Measurements from ENCODE around the gene SPAST. TPM values are rescaled to one million over a fixed set of nuclear protein-coding genes. Genes with fewer than 3 reads are reported as not detected.

Gene SPAST
- total and polyA plus RNA-seq, 2 experiments from 2014 or later = 15.5 to 33.9 TPM

DNA sequence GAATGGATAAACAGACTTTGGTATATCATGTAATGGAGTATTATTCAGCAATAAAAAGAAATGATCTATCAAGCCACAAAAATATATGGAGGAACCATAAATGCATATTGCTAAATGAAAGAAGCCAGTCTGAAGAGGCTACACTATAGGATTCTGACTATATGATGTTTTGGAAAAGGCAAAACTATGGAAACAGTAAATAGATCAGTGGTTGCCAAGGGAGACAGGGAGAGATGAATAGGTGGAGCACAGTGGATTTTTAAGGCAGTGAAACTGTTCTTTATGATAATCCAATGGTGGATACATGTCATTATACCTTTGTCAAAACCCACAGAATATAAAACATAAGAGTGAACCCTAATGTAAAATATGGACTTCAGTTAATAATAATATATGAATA lies 61.3 kb downstream of the SPAST start:
- Mint-ChIP-seq H3K9me3 (no peaks in the 10 kb centered on the region), H3K4me3 (no peak overlapping the region), H3K27me3 (ENCODE audit: insufficient read depth, low read depth, poor library complexity) (no peaks in the 10 kb centered on the region), H3K4me1 (no peaks in the 10 kb centered on the region), H3K36me3 (ENCODE audit: low read depth) (peaks cover 8% of the 10 kb centered on the region; the same call in 1 of the 3 replicates), H3K27ac (no peak overlapping the region)
- ATAC-seq = no peak
- H3K27me3 ChIP-seq (ENCODE audit: insufficient read depth) = no peaks in the 10 kb centered on the region
- no peaks in the 10 kb centered on the region for H3K79me2 ChIP-seq (replicated peaks; ENCODE audit: insufficient read depth)
- H2AFZ ChIP-seq = no peak overlapping the region
- H3K4me1 ChIP-seq (ENCODE audit: insufficient read depth) = no peaks in the 10 kb centered on the region
- no peak overlapping the region for H3K4me3 ChIP-seq
- DNase-seq (ENCODE audit: low spot score) = no peak
- no peak overlapping the region for H3K27ac ChIP-seq (ENCODE audit: low read depth)
- no peaks in the 10 kb centered on the region for H3K9me2 ChIP-seq (ENCODE audit: insufficient read depth)
- no peaks in the 10 kb centered on the region for H3K36me3 ChIP-seq (ENCODE audit: insufficient read depth)
- H4K20me1 ChIP-seq (replicated peaks; ENCODE audit: insufficient read depth) = no peaks in the 10 kb centered on the region
- no peak overlapping the region for H3K4me2 ChIP-seq
- TF ChIP-seq STAT1 (IDR thresholded peaks at IDR 0.05; ENCODE audit: unreplicated experiment) = no peak
- TF ChIP-seq EZH2phosphoT487 (IDR thresholded peaks at IDR 0.05; ENCODE audit: unreplicated experiment) = no peak
- no peaks in the 10 kb centered on the region for H3F3A ChIP-seq (replicated peaks; ENCODE audit: low read depth)

DNA sequence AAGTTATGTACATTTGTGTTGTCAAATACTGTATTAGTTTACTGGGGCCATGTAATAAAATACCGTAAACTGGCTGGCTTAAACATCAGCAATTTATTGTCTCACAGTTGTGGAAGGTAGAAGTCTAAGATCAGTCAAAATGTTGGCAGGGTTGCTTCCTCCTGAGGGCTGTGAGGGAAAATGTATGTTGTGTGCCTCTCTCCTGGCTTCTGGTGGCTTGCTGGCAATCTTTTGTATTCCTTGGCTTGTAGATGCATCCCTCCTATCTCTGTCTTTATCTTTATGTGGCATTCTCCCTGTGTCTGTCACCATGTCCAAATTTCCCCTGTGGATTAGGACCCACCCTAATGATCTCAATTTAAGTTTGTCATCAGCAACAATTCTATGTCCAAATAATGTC lies 65.3 kb downstream of the SPAST start:
- H3F3A ChIP-seq (replicated peaks; ENCODE audit: low read depth) = no peaks in the 10 kb centered on the region
- H3K27me3 ChIP-seq (ENCODE audit: insufficient read depth) = no peaks in the 10 kb centered on the region
- H3K9me2 ChIP-seq (ENCODE audit: insufficient read depth) = no peaks in the 10 kb centered on the region
- Mint-ChIP-seq H3K36me3 (ENCODE audit: low read depth) (peaks cover 13% of the 10 kb centered on the region; the same call in 1 of the 3 replicates), H3K27me3 (ENCODE audit: insufficient read depth, low read depth, poor library complexity) (no peaks in the 10 kb centered on the region), H3K4me1 (no peaks in the 10 kb centered on the region), H3K4me3 (no peak overlapping the region), H3K9me3 (no peaks in the 10 kb centered on the region), H3K27ac (no peak overlapping the region)
- DNase-seq (ENCODE audit: low spot score) (no peak), ATAC-seq (no peak)
- no peaks in the 10 kb centered on the region for H4K20me1 ChIP-seq (replicated peaks; ENCODE audit: insufficient read depth)
- no peak overlapping the region for H3K27ac ChIP-seq (ENCODE audit: low read depth)
- H2AFZ ChIP-seq = no peak overlapping the region
- H3K36me3 ChIP-seq (ENCODE audit: insufficient read depth) = no peaks in the 10 kb centered on the region
- no peaks in the 10 kb centered on the region for H3K4me1 ChIP-seq (ENCODE audit: insufficient read depth)
- H3K79me2 ChIP-seq (replicated peaks; ENCODE audit: insufficient read depth) = no peaks in the 10 kb centered on the region
- no peak overlapping the region for H3K4me2 ChIP-seq
- no peak for TF ChIP-seq POLR2AphosphoS5 (IDR thresholded peaks at IDR 0.05; ENCODE audit: low read depth)
- TF ChIP-seq ZNF331 (CRISPR knock-in tag; IDR thresholded peaks at IDR 0.05; ENCODE audit: low read depth) = no peak
- no peak for TF ChIP-seq STAT1 (IDR thresholded peaks at IDR 0.05; ENCODE audit: unreplicated experiment)
- no peak for TF ChIP-seq EZH2 (IDR thresholded peaks at IDR 0.05; ENCODE audit: low read depth, unreplicated experiment)
- TF ChIP-seq, protein P1, sequence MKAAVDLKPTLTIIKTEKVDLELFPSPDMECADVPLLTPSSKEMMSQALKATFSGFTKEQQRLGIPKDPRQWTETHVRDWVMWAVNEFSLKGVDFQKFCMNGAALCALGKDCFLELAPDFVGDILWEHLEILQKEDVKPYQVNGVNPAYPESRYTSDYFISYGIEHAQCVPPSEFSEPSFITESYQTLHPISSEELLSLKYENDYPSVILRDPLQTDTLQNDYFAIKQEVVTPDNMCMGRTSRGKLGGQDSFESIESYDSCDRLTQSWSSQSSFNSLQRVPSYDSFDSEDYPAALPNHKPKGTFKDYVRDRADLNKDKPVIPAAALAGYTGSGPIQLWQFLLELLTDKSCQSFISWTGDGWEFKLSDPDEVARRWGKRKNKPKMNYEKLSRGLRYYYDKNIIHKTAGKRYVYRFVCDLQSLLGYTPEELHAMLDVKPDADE (IDR thresholded peaks at IDR 0.05) = no peak
- TF ChIP-seq ZNF114 (CRISPR knock-in tag; IDR thresholded peaks at IDR 0.05) = no peak
- no peak overlapping the region for H3K4me3 ChIP-seq

DNA sequence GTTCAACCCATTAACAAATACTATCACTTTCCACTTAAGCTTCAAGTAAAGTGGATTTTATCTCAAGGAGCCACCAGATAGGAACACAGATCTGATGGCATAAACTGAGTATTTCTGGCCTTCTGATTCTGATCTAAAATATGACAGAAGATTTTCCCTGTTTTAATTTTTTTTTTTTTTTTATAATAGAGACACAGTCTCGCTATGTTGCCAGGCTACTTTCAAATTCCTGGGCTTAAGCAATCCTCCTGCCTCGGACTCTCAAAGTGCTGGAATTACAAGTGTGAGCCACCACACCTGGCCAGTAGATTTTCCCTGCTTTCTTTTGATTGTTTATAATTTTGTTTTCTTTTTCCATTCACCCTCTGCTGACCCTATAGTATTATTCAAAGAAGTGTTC lies 65.7 kb downstream of the SPAST start:
- Histone ChIP-seq H3K4me2 (no peak overlapping the region), H3K4me1 (ENCODE audit: insufficient read depth) (no peaks in the 10 kb centered on the region), H3K27me3 (ENCODE audit: insufficient read depth) (no peaks in the 10 kb centered on the region), H3K79me2 (replicated peaks; ENCODE audit: insufficient read depth) (no peaks in the 10 kb centered on the region), H3F3A (replicated peaks; ENCODE audit: low read depth) (no peaks in the 10 kb centered on the region), H2AFZ (no peak overlapping the region), H3K9me2 (ENCODE audit: insufficient read depth) (no peaks in the 10 kb centered on the region), H3K36me3 (ENCODE audit: insufficient read depth) (no peaks in the 10 kb centered on the region), H3K27ac (ENCODE audit: low read depth) (no peak overlapping the region), H3K4me3 (no peak overlapping the region), H4K20me1 (replicated peaks; ENCODE audit: insufficient read depth) (no peaks in the 10 kb centered on the region)
- H3K4me1 Mint-ChIP-seq = no peaks in the 10 kb centered on the region
- peaks cover 13% of the 10 kb centered on the region; the same call in 1 of the 3 replicates for H3K36me3 Mint-ChIP-seq (ENCODE audit: low read depth)
- no peak overlapping the region for H3K4me3 Mint-ChIP-seq
- ATAC-seq (no peak), DNase-seq (ENCODE audit: low spot score) (no peak)
- no peaks in the 10 kb centered on the region for H3K27me3 Mint-ChIP-seq (ENCODE audit: insufficient read depth, low read depth, poor library complexity)
- no peak overlapping the region for H3K27ac Mint-ChIP-seq
- no peaks in the 10 kb centered on the region for H3K9me3 Mint-ChIP-seq
- TF ChIP-seq, protein P2, sequence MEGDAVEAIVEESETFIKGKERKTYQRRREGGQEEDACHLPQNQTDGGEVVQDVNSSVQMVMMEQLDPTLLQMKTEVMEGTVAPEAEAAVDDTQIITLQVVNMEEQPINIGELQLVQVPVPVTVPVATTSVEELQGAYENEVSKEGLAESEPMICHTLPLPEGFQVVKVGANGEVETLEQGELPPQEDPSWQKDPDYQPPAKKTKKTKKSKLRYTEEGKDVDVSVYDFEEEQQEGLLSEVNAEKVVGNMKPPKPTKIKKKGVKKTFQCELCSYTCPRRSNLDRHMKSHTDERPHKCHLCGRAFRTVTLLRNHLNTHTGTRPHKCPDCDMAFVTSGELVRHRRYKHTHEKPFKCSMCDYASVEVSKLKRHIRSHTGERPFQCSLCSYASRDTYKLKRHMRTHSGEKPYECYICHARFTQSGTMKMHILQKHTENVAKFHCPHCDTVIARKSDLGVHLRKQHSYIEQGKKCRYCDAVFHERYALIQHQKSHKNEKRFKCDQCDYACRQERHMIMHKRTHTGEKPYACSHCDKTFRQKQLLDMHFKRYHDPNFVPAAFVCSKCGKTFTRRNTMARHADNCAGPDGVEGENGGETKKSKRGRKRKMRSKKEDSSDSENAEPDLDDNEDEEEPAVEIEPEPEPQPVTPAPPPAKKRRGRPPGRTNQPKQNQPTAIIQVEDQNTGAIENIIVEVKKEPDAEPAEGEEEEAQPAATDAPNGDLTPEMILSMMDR (conservative IDR thresholded peaks at IDR 0.05; ENCODE audit: low read depth in 2 of 2) = no peak
- TF ChIP-seq EZH2phosphoT487 (IDR thresholded peaks at IDR 0.05; ENCODE audit: unreplicated experiment) = no peak
- no peak for TF ChIP-seq ZNF331 (CRISPR knock-in tag; IDR thresholded peaks at IDR 0.05; ENCODE audit: low read depth)
- TF ChIP-seq, protein P3, sequence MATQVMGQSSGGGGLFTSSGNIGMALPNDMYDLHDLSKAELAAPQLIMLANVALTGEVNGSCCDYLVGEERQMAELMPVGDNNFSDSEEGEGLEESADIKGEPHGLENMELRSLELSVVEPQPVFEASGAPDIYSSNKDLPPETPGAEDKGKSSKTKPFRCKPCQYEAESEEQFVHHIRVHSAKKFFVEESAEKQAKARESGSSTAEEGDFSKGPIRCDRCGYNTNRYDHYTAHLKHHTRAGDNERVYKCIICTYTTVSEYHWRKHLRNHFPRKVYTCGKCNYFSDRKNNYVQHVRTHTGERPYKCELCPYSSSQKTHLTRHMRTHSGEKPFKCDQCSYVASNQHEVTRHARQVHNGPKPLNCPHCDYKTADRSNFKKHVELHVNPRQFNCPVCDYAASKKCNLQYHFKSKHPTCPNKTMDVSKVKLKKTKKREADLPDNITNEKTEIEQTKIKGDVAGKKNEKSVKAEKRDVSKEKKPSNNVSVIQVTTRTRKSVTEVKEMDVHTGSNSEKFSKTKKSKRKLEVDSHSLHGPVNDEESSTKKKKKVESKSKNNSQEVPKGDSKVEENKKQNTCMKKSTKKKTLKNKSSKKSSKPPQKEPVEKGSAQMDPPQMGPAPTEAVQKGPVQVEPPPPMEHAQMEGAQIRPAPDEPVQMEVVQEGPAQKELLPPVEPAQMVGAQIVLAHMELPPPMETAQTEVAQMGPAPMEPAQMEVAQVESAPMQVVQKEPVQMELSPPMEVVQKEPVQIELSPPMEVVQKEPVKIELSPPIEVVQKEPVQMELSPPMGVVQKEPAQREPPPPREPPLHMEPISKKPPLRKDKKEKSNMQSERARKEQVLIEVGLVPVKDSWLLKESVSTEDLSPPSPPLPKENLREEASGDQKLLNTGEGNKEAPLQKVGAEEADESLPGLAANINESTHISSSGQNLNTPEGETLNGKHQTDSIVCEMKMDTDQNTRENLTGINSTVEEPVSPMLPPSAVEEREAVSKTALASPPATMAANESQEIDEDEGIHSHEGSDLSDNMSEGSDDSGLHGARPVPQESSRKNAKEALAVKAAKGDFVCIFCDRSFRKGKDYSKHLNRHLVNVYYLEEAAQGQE (IDR thresholded peaks at IDR 0.05; ENCODE audit: unreplicated experiment) = no peak
- TF ChIP-seq JUNB (IDR thresholded peaks at IDR 0.05; ENCODE audit: unreplicated experiment) = no peak
- TF ChIP-seq ZNF114 (CRISPR knock-in tag; IDR thresholded peaks at IDR 0.05) = no peak
- TF ChIP-seq STAT1 (IDR thresholded peaks at IDR 0.05; ENCODE audit: unreplicated experiment) = no peak
